Right renal pelvis (tissue), 4 donors: Measurements from ENCODE around the gene GPX5. TPM values are rescaled to one million over a fixed set of nuclear protein-coding genes. Genes with fewer than 3 reads are reported as not detected.
"Not testable (repeated sequence)": the region's sequence is repeated elsewhere in the genome, so short reads cannot be mapped to it uniquely, and the experiment has no call there.

Experiments used
- DNase-seq, 4 donors: peaks; one replicate each; pipeline ENCODE4 v3.0.0-alpha.2; 2013; ENCODE audit warnings: low read depth in 4 of 4, low spot score in 3 of 4, missing footprints in 1 of 4
- polyA plus RNA-seq, 4 donors: library from polyadenylated mRNA; unstranded; fragments of 120-200 nt; gene quantifications; one replicate each; pipeline ENCODE4 v1.2.1, GENCODE V29; 2013; ENCODE audit not compliant: insufficient read length in 4 of 4

The GPX5 gene
- polyA plus RNA-seq, 4 donors = not detected

DNA sequence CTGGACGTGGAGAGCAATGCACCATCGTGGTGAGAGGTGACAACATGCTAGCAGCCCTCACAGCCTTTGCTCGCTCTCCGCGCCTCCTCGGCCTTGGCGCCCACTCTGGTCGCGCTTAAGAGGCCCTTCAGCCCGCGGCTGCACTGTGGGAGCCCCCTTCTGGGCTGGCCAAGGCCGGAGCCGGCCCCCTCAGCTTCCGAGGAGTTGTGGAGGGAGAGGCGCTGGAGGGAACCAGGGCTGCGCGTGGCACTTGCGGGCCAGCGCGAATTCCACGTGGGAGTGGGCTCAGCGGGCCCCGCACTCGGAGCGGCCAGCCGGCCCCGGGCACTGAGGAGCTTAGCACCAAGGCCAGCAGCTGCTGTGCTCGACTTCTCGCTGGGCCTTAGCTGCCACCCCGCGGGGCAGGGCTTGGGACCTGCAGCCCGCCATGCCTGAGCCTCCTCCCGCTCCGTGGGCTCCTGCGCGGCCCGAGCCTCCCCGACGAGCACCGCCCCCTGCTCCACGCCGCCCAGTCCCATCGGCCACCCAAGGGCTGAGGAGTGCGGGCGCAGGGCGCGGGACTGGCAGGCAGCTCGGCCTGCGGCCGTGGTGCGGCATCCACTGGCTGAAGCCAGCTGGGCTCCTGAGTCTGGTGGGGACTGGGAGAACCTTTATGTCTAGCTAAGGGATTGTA, 13.9 kb upstream of the GPX5 start:
- DNase-seq = no peak

DNA sequence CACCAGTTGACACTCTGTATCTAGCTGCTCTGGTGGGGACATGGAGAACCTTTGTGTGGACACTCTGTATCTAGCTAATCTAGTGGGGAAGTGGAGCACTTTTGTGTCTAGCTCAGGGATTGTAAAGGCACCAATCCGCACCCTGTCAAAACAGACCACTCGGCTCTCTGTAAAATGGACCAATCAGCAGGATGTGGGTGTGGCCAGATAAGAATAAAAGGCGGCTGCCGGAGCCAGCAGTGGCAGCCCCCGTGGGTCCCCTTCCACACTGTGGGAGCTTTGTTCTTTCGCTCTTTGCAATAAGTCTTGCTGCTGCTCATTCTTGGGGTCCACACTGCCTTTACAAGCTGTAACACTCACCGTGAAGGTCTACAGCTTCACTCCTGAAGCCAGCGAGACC, 13.3 kb upstream of the GPX5 start:
- not testable (repeated sequence) for DNase-seq

DNA sequence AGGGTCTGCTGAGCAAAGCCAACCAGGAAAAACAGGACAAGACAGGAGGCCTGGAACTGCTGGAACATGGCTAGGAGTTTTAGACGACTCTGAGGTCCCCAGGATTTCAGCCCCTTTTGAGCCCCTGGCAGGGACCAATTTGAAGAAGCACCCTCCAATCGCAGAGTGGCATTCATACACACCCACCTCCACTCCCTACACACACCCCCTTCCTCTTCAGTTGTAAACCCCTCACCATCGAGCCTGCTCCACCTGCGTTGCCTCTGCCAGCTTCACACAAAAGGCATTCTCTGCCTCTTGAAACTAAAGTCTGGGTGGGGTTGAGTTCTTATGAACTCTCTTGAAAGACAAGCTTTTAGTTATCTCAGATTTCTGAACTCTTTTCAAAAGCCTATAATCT, 10.0 kb upstream of the GPX5 start, which contains the start of gene GPX6:
Gene GPX6, minus strand, starts transcription at position 118 of the 400 bp plus-strand sequence. Its CDS starts 50 bp downstream, at position 68.
- DNase-seq = no peak

DNA sequence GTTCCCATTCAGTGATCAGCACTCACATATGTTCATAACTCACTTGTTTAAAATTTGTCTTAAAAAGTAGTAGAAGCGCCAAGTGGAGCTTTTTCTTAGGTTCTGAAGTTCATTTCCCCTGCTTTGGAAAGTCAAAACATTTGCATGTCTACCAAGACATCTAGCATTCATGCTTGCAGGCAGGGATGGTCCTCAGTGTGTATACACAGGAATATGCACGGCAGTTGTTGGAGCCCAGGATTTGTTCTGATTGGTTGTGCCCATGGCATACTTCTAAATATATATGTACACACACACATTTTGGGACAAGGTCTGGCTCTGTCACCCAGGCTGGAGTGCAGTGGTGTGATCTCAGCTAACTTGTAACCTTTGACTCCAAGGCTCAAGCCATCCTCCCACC, 7.7 kb upstream of the GPX5 start:
- no peak for DNase-seq

DNA sequence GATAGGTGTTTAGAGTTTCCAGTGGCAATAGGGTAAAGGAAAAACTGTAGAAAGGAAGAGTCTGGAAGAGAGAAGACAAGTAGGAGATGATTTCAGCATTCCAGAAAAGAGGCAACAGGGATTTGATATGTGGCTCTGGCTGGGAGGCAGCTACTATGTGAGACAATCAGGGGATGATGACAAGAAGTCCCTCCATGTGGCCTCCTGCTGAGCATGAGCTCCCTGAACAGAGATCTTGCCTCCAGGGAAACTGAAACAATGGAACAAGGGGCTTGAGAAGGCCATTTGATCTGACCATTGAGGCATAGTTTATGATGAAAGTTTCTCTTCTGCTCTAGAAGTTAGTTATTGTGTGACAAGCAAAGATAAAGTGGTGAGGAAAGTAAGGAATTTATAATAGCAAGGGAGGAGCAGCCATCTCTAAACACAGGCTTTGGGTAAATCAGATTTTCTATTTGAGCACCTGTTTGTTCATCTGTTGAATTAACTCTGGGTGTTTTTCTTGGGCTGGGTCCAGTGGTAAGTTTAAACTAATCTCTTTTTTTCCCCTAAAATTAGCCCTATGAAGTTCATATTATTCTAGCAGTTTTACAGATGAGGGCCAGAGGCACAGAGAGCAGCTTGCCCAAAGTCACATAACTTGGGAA, 3.0 kb upstream of the GPX5 start:
- no peak for DNase-seq

DNA sequence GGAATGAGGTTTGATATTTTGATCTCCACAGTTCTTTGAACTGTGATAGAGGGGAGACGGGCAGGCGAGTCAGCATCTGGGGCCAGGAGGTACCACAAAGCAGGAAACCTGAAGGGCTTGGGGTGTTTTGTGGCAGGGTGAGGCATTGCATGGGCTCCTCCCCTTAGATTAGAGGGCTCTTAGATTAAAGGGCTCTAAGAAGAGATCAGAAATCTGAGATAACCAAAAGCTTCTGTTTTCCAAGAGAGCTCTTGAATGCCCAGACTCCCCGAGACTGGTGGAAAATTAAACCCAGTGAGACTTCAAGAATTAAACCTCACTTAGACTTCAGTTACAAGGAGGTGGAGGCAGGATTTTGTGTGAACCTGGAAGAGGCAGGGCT, 2.4 kb upstream of the GPX5 start:
- DNase-seq = no peak

DNA sequence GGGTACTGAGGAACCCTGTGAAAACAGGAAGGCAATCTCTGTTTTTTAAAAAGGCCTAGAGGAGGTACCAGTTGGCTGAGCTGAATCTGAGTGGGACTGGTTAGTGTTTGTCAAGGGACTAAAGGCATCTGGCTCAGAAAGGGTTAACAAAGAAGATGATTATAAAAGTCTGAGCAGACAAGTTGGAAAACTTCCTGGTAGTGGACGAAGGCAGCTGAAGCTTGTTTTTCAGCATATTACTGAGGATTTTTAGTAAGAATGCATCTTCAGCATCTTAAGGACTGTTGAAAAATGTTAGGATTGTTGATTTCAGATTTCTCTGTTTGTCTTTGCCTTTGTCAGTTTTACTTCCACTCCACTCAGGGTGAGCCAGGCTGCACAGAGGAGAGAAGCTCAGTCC, 5.1 kb downstream of the GPX5 start:
- DNase-seq = no peak

DNA sequence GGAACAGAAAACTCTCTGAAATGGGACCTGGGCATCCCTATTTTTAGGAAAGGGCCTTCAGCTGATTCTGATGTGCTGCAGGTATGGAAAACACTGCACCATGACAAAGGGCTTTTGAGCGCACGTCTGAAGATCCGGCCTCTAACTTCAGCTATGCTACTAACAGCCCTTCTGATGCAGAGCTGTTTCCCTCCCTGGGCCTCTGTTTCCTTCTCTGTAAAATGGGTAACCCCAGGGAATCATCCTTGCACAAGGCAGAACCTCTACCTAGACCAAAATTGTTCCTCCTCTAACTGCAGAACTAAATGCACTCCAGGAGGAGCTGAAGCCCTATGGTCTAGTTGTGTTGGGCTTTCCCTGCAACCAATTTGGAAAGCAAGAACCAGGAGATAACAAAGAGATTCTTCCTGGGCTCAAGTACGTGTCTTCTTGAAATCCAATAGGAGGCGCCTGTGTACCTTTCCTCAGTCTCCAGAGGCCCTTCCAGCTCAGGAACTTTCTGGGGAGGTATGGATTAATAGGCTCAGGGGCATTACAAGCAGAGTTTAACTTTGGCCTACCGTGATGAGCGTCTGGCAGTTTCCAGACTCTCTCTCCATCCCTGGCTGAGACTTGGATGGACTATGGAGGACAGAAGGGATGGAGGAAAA, 5.9 kb downstream of the GPX5 start:
- DNase-seq = no peak

DNA sequence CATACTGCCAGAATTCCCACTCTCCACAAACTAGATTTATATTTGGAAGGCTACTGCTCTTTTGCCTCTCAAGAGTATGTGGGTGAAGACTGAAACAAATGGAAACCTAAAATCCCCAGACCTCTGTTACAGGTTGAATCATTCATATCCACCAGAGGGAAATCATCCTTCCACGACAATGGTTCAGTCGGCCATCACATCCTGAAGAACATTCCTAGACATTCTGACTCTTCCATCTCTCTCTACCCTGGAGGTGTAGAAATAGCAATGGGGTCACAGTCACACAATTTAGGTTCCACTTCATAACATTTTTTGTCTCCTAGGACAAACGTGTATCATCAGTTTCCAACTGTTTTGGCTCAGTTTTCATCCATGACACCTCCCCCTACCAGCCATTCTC, 8.6 kb downstream of the GPX5 start:
- no peak for DNase-seq

DNA sequence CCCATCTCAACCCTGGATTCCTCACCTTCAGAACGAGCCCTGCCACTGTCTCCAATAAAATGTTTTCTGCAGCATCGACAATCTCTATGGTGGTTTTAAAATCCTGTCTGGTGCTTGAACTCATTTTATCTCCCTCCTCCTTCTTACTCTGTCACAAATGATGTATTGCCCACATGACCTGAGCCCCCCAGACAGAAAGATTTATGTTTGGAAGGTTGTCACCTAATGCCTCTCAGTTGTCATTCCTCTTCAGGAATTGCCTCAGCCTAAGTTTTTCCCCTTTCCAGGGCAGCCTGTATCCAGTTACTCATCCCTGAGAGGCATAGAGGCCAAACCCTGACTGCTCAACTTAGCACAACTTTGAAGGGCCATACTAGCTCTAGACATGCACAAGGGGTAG, 9.2 kb downstream of the GPX5 start:
- DNase-seq = no peak

DNA sequence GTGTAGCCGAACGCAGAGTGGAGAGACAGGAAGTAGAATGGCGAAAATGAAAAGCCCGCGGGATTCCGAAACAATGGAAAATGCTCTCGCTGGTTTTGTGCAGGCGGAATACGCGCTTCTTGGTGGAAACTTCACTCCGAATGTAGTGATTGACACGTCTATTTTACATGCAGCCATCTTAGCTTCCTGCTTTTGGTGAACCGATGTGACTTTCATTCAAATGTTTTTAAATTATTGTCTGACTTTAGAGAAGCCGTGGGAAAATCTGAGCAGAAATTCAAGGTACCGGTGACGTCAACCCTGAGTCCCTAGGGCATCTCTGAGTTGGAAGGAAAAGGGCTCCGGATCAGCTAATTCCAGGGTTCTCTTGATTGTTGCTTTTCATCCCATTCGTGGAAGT, 11.4 kb downstream of the GPX5 start:
- no peak for DNase-seq

DNA sequence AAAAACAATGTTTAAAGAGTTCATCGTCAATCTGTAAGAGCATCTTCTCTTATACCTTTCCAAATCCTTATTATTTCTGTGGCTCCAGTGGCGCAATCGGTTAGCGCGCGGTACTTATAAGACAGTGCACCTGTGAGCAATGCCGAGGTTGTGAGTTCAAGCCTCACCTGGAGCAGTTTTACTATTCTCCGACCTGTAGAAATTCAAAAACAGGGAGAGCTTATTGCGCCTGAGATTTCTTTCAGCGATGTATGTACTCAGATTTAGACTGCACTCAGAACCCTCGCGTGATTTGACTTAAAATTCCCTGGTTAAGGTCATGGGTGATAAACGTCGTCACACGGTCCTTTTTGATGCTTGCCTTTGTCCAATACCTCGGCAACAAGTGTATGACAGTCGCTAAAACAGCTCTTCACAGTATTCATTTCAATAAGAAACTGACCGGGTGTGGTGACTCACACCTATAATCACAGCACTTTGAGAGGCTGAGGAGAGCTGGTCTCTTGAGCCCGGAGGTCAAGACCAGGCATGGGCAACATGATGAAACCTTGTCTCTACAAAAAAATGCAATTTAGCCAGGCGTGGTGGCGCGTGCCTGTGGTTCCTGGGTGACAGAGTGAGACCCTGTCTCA, 11.9 kb downstream of the GPX5 start:
- no peak for DNase-seq

DNA sequence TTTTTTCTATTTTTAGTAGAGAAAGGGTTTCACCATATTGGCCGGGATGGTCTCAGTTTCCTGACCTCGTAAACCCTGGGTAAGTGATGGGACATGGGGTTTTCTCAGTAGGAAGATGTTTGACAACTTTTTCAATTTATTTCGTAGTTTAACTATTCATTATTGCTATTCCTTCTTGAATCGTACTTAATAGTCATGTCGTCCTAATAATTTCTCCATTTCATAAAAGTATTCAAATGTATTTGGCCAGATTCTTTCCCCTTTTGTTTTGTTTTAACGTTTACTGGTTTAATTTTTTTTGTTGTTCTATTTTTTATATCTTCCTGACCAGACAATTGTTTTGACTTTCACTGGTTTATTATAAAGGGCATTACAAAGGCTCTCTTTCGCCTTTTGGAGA, 16.3 kb downstream of the GPX5 start:
- DNase-seq = no peak

DNA sequence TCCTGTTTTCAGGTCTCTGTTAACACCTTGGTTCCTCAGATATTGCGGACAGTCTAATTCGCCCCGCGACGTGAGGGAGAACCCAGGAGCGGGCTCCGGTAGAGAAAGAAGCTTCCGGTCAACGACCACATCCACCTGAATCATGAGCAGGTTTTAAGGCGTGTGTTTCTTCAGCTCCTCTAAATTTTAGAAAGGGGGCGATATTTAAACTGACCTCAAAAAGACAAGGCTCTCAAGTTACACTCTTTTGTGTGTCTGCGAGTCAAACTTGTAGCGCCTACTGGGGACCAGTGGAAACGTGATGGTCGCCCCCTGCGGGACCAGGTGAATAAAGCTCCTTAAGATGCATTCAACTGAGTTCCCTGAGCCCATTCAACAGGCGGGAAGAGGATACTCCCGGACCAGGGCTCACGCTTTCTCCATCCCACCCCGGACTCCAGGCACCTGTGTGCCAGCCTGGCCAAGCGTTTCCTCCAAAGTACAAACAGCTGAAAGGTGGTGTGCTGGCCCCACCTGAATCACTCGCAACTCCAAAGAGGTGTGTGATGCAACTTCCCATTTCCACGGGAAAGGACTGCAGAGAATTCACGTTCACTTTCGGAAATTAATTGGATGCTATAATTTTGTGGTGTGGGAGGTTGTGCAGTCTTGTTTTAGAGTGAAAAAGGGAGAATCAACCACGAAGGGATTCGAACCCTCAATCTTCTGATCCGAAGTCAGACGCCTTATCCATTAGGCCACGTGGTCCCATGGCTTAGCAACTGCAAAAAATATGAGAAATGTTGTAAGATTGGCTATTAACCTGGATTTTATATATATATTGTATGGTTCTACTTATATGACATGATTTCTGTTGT, 17.0 kb downstream of the GPX5 start:
- DNase-seq = no peak

DNA sequence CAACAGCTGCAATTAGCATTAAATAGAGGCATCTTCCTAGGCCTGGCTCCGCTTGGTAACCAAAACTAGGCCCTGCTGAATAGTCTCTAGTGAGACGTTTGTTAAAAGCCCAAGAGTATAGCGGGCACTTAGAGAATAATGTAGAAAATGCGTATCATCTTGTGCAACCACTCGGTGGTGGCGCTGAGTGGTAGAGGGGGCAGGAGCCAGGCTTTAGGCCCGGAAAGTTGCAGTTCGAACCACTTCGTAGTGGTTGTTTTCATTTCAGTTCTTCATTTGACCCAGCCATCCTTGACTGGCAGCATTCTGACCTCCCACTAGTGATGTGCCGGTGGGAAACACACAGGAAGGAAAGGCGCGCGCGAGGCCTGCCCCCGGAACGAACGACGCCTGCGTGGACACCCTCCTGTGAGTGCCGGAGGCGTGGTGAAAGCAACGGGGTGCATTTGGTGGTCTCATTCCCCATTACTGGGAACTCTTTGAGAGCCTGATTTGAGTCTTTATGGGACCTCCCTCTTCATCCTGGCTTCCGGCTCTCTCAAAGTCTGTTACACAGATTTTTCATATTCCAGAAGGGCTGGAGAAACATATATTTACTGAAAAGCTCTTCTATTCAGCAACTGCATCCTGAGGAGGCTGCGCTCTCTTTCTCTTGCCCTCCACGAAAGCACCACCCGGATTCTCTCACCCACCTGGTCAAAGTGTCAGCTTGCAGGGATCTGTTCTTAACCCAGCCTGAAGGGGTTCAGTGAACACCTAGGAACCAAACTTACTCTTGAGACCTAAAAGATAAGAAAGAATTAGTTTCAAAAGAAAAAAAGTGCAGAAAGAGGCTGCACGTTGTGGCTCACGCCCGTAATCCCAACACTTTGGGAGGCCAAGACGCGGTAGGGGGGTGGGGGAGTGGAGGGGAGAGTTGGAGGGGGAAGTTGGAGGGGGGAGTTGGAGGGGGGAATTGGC, 18.2 kb downstream of the GPX5 start:
- no peak for DNase-seq

DNA sequence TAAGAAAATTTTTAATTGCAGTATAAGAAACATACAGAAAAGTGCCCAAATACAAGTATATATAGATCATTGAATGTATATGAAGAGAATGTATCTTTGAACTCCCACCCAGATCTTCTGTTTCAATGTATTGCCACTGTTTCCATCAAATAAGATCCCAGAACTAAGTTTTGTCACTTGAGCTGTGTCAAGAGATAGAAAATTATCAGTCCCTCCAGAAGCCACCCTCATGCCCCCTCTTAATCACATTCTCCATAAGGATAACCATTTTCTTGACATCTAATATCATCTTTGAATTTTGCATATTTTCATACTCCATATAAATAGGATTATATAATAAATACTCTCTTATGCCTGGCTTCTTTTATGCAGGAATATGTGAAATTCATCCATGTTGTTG, 20.3 kb downstream of the GPX5 start:
- no peak for DNase-seq

DNA sequence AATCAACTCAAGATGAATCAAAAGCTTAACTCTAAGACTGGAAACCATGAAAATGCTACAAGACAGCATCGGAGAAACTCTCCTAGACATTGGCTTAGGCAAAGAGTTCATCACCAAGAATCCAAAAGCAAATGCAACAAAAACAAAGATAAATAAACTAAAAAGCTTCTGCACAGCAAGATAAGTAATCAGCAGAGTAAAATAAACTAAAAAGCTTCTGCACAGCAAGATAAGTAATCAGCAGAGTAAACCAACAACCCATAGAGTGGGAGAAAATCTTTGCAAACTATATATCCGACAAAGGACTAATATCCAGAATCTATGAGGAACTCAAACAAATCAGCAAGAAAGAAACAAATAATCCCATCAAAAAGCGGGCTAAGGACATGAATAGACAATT, 21.3 kb downstream of the GPX5 start:
- DNase-seq = not testable (repeated sequence)

DNA sequence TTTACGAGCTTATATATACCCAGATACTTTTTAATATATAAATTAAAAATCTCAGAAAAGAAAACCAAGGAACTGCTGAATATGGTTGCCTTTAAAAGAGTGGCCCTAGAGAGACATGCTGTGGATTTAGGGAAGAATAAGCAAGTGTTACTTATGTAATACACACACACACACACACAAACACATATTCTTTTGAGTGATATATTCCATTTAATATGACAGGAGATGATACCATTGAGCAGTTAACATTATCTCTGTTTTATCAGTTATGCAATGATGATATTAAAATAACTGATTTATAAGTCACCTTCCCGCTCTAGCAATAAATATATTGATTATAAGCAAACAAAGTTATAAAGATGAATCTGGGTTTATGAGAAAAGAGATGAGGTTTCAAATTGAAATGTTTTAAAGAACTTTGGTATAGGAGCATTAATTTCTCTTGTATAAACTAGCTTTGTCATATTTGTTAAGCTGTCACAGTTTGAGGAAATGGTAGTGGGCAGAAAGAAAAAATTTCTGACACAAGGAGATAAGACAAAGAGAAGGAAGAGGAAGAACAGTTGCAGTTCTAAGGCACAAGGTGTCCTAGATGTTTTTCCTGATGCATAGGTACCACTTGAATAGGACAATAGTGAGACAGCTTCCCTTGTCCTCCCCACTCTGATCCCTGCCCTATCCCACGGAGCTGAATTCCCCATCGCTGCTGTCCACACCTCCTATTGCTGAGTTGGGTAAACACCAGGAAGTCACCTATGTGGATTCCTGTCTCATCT, 26.4 kb downstream of the GPX5 start:
- DNase-seq = no peak
